IPS DF 19.7 (cell line): ENCODE results near the gene CPHXL.
A peak's percentile ranks its signal among the peaks of the same experiment; 100 is the strongest.

ENCODE experiments used
- DNase-seq: peaks from one replicate; pipeline ENCODE4 v3.0.0-alpha.2; 2013; ENCODE audit warnings: low read depth, low spot score

CPHXL gene

GRCh38 chr16:75726390-75726789 lies at the start of gene CPHXL:
TSS of gene CPHXL (minus strand) at chr16:75726490. CDS start at chr16:75726442, 48 bp downstream.
- DNase-seq, result no peak

- no peak for DNase-seq
Measured at GRCh38 chr16:75774197-75774596, 47.9 kb upstream of the CPHXL start.

- DNase-seq, result no peak
Measured at GRCh38 chr16:75770051-75770450, 43.8 kb upstream of the CPHXL start.

- DNase-seq, result peak; percentile 5
Measured at GRCh38 chr16:75764154-75764768, 38.0 kb upstream of the CPHXL start.

GRCh38 chr16:75763204-75763603 lies 36.9 kb upstream of the CPHXL start:
- no peak for DNase-seq

- no peak for DNase-seq
Measured at GRCh38 chr16:75762746-75763145, 36.5 kb upstream of the CPHXL start.

- DNase-seq, result no peak
Measured at GRCh38 chr16:75761108-75761507, 34.8 kb upstream of the CPHXL start.

- no peak for DNase-seq
Measured at GRCh38 chr16:75760018-75760519, 33.8 kb upstream of the CPHXL start.

GRCh38 chr16:75758215-75758614 lies 31.9 kb upstream of the CPHXL start:
- no peak for DNase-seq

- DNase-seq, result no peak
Measured at GRCh38 chr16:75754141-75754540, 27.9 kb upstream of the CPHXL start.

GRCh38 chr16:75750528-75750927 lies 24.2 kb upstream of the CPHXL start:
- DNase-seq, result no peak

GRCh38 chr16:75746359-75746758 lies 20.1 kb upstream of the CPHXL start:
- no peak for DNase-seq

GRCh38 chr16:75745823-75746222 lies 19.5 kb upstream of the CPHXL start:
- no peak for DNase-seq

- DNase-seq, result no peak
Measured at GRCh38 chr16:75745242-75745641, 19.0 kb upstream of the CPHXL start.

- peak; percentile 2 for DNase-seq
Measured at GRCh38 chr16:75742424-75743047, 16.2 kb upstream of the CPHXL start.

- DNase-seq, result no peak
Measured at GRCh38 chr16:75733305-75734211, 7.3 kb upstream of the CPHXL start.

GRCh38 chr16:75732871-75733270 lies 6.6 kb upstream of the CPHXL start:
- no peak for DNase-seq

- DNase-seq, result no peak
Measured at GRCh38 chr16:75727221-75727620, 931 bp upstream of the CPHXL start.

GRCh38 chr16:75718452-75718851 lies 7.8 kb downstream of the CPHXL start:
- DNase-seq, result no peak

- DNase-seq, result no peak
Measured at GRCh38 chr16:75714661-75715060, 11.6 kb downstream of the CPHXL start.

- no peak for DNase-seq
Measured at GRCh38 chr16:75710344-75710743, 15.9 kb downstream of the CPHXL start.

GRCh38 chr16:75703306-75703705 lies 23.0 kb downstream of the CPHXL start:
- DNase-seq, result no peak
